SK-N-SH (cell line): ENCODE data around the gene CCDC88C. TPM values are rescaled to one million over a fixed set of nuclear protein-coding genes. Genes with fewer than 3 reads are reported as not detected.
A peak's percentile ranks its signal among the peaks of the same experiment; 100 is the strongest.

Experiments
- CTCF ChIA-PET: fragments of 300-600, 350-600 bp; formaldehyde crosslinking; extraction: SDS; loops from one replicate; lab custom pipeline; 2021; lab: Yijun Ruan, JAX
- POLR2A ChIA-PET: fragments of 350-600 bp; sonication (Branson Sonifier 250); formaldehyde crosslinking; extraction: SDS; loops from one replicate; lab custom pipeline; 2020; ENCODE audit warnings: antibody characterized with exemption, inconsistent platforms; lab: Yijun Ruan, JAX
- DNase-seq: peaks from one replicate; pipeline ENCODE4 v3.0.0; 2012
- H2AFZ ChIP-seq: fragments of 200-600 bp; sonication (generic); 2 replicates; pipeline ENCODE4 v1.8.1; 2016; ENCODE audit warnings: antibody characterized with exemption, mild to moderate bottlenecking, low read depth
- H3F3A ChIP-seq: fragments of 200-600 bp; sonication (generic); replicated peaks from 2 replicates; pipeline ENCODE3; 2016; ENCODE audit warnings: antibody characterized with exemption, mild to moderate bottlenecking; ENCODE audit not compliant: insufficient read depth
- H3K27ac ChIP-seq, 2 experiments: fragments of 200-500 bp in 1 of 2; fragments of 200-600 bp in 1 of 2; sonication (Bioruptor generic) in 1 of 2; sonication (generic), shearing (Covaris generic) in 1 of 2; 2 replicates each; pipeline versions ENCODE4 v1.5.1 to v1.6.1; 2014 to 2016; ENCODE audit warnings: low read depth in 2 of 2, inconsistent platforms in 1 of 2, low read length in 1 of 2, mild to moderate bottlenecking in 1 of 2, mixed read lengths in 1 of 2
- H3K27me3 ChIP-seq: fragments of 200-600 bp; sonication (generic), shearing (Covaris generic); 2 replicates; pipeline ENCODE4 v1.6.1; 2016; ENCODE audit warnings: mixed run types; ENCODE audit not compliant: insufficient read depth
- H3K36me3 ChIP-seq, 2 experiments: fragments of 200-500 bp in 1 of 2; fragments of 200-600 bp in 1 of 2; sonication (Bioruptor generic) in 1 of 2; sonication (generic) in 1 of 2; replicated peaks in 1 of 2; 2 replicates each; pipeline versions ENCODE3 to v1.5.1; 2014 to 2016; ENCODE audit warnings: low read length in 1 of 2, mild to moderate bottlenecking in 1 of 2; ENCODE audit not compliant: insufficient read depth in 2 of 2, control insufficient read depth in 1 of 2
- H3K4me1 ChIP-seq, 2 experiments: fragments of 200-500 bp in 1 of 2; fragments of 200-600 bp in 1 of 2; sonication (Bioruptor generic) in 1 of 2; sonication (generic), shearing (Covaris generic) in 1 of 2; 2 replicates each; pipeline versions ENCODE4 v1.5.1 to v1.6.1; 2014 to 2016; ENCODE audit warnings: low read depth in 1 of 2, low read length in 1 of 2, mixed run types in 1 of 2; ENCODE audit not compliant: insufficient read depth in 2 of 2, control insufficient read depth in 1 of 2
- H3K4me2 ChIP-seq: fragments of 200-600 bp; sonication (generic), shearing (Covaris generic); 2 replicates; pipeline ENCODE4 v1.6.1; 2017; ENCODE audit warnings: mixed run types
- H3K4me3 ChIP-seq, 2 experiments: fragments of 200-500 bp in 1 of 2; fragments of 200-600 bp in 1 of 2; sonication (Bioruptor generic) in 1 of 2; sonication (generic), shearing (Covaris generic) in 1 of 2; 2 replicates each; pipeline versions ENCODE4 v1.5.1 to v1.8.1; 2014 to 2016; ENCODE audit warnings: low read depth in 2 of 2, inconsistent platforms in 1 of 2, low read length in 1 of 2, mild to moderate bottlenecking in 1 of 2, mixed read lengths in 1 of 2, moderate library complexity in 1 of 2
- H3K79me2 ChIP-seq: fragments of 200-600 bp; sonication (generic); 2 replicates; pipeline ENCODE4 v1.8.1; 2017; ENCODE audit warnings: mild to moderate bottlenecking; ENCODE audit not compliant: insufficient read depth
- H3K9ac ChIP-seq: fragments of 200-600 bp; sonication (generic); 2 replicates; pipeline ENCODE4 v1.6.1; 2017; ENCODE audit warnings: mixed run types
- H3K9me2 ChIP-seq: fragments of 200-600 bp; sonication (generic); 2 replicates; pipeline ENCODE4 v1.6.1; 2017; ENCODE audit warnings: mixed run types
- H3K9me3 ChIP-seq: fragments of 200-600 bp; sonication (generic); 2 replicates; pipeline ENCODE4 v1.6.1; 2017; ENCODE audit warnings: mixed run types, mild to moderate bottlenecking, moderate library complexity
- H4K20me1 ChIP-seq: fragments of 200-600 bp; sonication (generic); 2 replicates; pipeline ENCODE4 v1.6.1; 2017; ENCODE audit warnings: mild to moderate bottlenecking, mixed run types; ENCODE audit not compliant: insufficient read depth
- CTCF ChIP-seq: fragments of 200-600 bp; sonication (generic); IDR thresholded peaks from 2 replicates; pipeline ENCODE4 v1.6.1; 2017; ENCODE audit warnings: antibody characterized with exemption, mild to moderate bottlenecking, moderate library complexity
- FOSL2 ChIP-seq: IDR thresholded peaks from 2 replicates; pipeline ENCODE4 v1.4.0; 2012; ENCODE audit warnings: low read depth, mild to moderate bottlenecking, moderate library complexity, borderline replicate concordance
- FOXJ3 ChIP-seq: sonication (generic); formaldehyde crosslinking; IDR thresholded peaks from 2 replicates; pipeline ENCODE4 v1.5.1; 2020; ENCODE audit warnings: mild to moderate bottlenecking, missing genetic modification reagents
- GABPA ChIP-seq: IDR thresholded peaks from 2 replicates; pipeline ENCODE4 v1.4.0; 2012; ENCODE audit warnings: low read depth, mild to moderate bottlenecking
- GATA2 ChIP-seq: sonication (generic); formaldehyde crosslinking; IDR thresholded peaks from 2 replicates; pipeline ENCODE4 v1.5.0; 2020; ENCODE audit warnings: mild to moderate bottlenecking, missing genetic modification reagents
- JUND ChIP-seq: IDR thresholded peaks from 2 replicates; pipeline ENCODE4 v1.4.0; 2012
- MEF2A ChIP-seq: IDR thresholded peaks from 2 replicates; pipeline ENCODE4 v1.4.0; 2012; ENCODE audit warnings: low read depth, borderline replicate concordance
- MXI1 ChIP-seq: IDR thresholded peaks from 2 replicates; pipeline ENCODE4 v1.6.1; 2012; ENCODE audit warnings: mild to moderate bottlenecking, low read depth, low read length, improper control_type of control experiment
- NRF1 ChIP-seq: IDR thresholded peaks from 2 replicates; pipeline ENCODE4 v1.6.1; 2012; ENCODE audit warnings: low read depth, mild to moderate bottlenecking, low read length
- RAD21 ChIP-seq: IDR thresholded peaks from 2 replicates; pipeline ENCODE4 v1.6.1; 2012; ENCODE audit warnings: mild to moderate bottlenecking, low read length
- RCOR1 ChIP-seq: fragments of 150-350 bp; IDR thresholded peaks from 2 replicates; pipeline ENCODE4 v1.6.1; 2017; ENCODE audit warnings: antibody characterized with exemption, low read length
- REST ChIP-seq: IDR thresholded peaks from 2 replicates; pipeline ENCODE4 v1.6.1; 2012; ENCODE audit warnings: mild to moderate bottlenecking, low read depth, low read length, moderate library complexity
- RFX5 ChIP-seq: IDR thresholded peaks from 2 replicates; pipeline ENCODE4 v1.6.1; 2012; ENCODE audit warnings: mild to moderate bottlenecking, improper control_type of control experiment, low read length
- RXRA ChIP-seq: IDR thresholded peaks from 2 replicates; pipeline ENCODE4 v1.4.0; 2012; ENCODE audit warnings: low read depth, mild to moderate bottlenecking, borderline replicate concordance
- SMC3 ChIP-seq: IDR thresholded peaks from 2 replicates; pipeline ENCODE4 v1.6.1; 2012; ENCODE audit warnings: low read depth, low read length, improper control_type of control experiment
- TCF12 ChIP-seq: IDR thresholded peaks from 2 replicates; pipeline ENCODE4 v1.4.0; 2012
- USF1 ChIP-seq: IDR thresholded peaks from 2 replicates; pipeline ENCODE4 v1.4.0; 2012; ENCODE audit warnings: low read depth, borderline replicate concordance
- YY1 ChIP-seq: IDR thresholded peaks from 2 replicates; pipeline ENCODE4 v1.4.0; 2012; ENCODE audit warnings: low read depth, mild to moderate bottlenecking
- ZBTB33 ChIP-seq: IDR thresholded peaks from 2 replicates; pipeline ENCODE4 v1.4.0; 2012; ENCODE audit warnings: low read depth, borderline replicate concordance
- WGBS: methylation state at CpG from one replicate; pipeline ENCODE4 v1.1.6; 2017; ENCODE audit warnings: low lambda C conversion rate; 5-methylcytosine and 5-hydroxymethylcytosine counted together
- polyA plus RNA-seq, 3 experiments: library from polyadenylated mRNA; depleted of rRNA; stranded (reverse); fragments of >200 nt; gene quantifications; 2 replicates each; pipeline ENCODE4 v1.2.3, GENCODE V29; 2012

CCDC88C gene
- polyA plus RNA-seq, 1 of the 3 experiments (the other 2 are of a cell fraction): 0.39 TPM

- no peaks in the 10 kb centered on the region for H3K36me3 ChIP-seq
- ChIA-PET CTCF (interaction anchor here (0.6 to 13.5 kb wide), 19 partner anchors 10 to 254 kb away, joined by 3 to 300 read pairs (median 4); no protein-coding TSS in a partner anchor), POLR2A (interaction anchor here (1.0 kb wide), 2 partner anchors 91 to 94 kb away, joined by 3 read pairs; partner anchors contain the start of gene PPP4R3A)
- H3K79me2 ChIP-seq: no peaks in the 10 kb centered on the region
- H3K4me3 ChIP-seq: peak overlapping the region in 1 of 2 experiments; percentile 58; a peak in 1 of 4 replicates
- peaks cover 15% of the 10 kb centered on the region for H3K27me3 ChIP-seq
- no peak for DNase-seq
- H2AFZ ChIP-seq: peak overlapping the region; percentile 76; the same call in 1 of the 2 replicates
- H3K4me2 ChIP-seq: peak overlapping the region; percentile 67
- no peaks in the 10 kb centered on the region for H3K9me3 ChIP-seq
- H3K9me2 ChIP-seq: no peaks in the 10 kb centered on the region
- H3K9ac ChIP-seq: no peak overlapping the region
- H4K20me1 ChIP-seq: no peaks in the 10 kb centered on the region
- H3F3A ChIP-seq: peaks cover 3% of the 10 kb centered on the region
- peaks cover 0 to 20% of the 10 kb centered on the region in 2 experiments; a peak in 2 of 4 replicates for H3K4me1 ChIP-seq
- H3K27ac ChIP-seq: no peak overlapping the region
- WGBS: 60% methylated on average over 12 of the region's 12 CpGs
- no peak for TF ChIP-seq GABPA
- no peak for TF ChIP-seq CTCF
- no peak for TF ChIP-seq YY1
- TF ChIP-seq FOXJ3 (CRISPR knock-in tag): no peak
Observed at GRCh38 chr14:91419044-91419397, 1.4 kb upstream of the CCDC88C start.

GRCh38 chr14:91418387-91419043 is 895 bp upstream of the CCDC88C start:
- CTCF ChIA-PET: interaction anchor here (0.7 to 13.5 kb wide), 29 partner anchors 10 to 358 kb away, joined by 3 to 300 read pairs (median 4); partner anchors contain the start of gene RPS6KA5
- peak overlapping the region; percentile 76 for H2AFZ ChIP-seq
- TF ChIP-seq ZBTB33 (no peak), REST (no peak), USF1 (no peak), GABPA (no peak), FOSL2 (no peak), GATA2 (CRISPR knock-in tag) (0 out of 2 replicates have a peak, but pooled peaks have one; percentile 10), MXI1 (0 out of 2 replicates have a peak, but pooled peaks have one; percentile 15), YY1 (0 out of 2 replicates have a peak, but pooled peaks have one; percentile 18), RAD21 (peak; percentile 91), SMC3 (peak; percentile 89), RFX5 (no peak), JUND (no peak), MEF2A (no peak), NRF1 (no peak), RXRA (no peak), RCOR1 (peak; percentile 67), TCF12 (no peak)

More at GRCh38 chr14:91418387-91419043, 895 bp upstream of the CCDC88C start:
- 5% methylated on average over 21 of the region's 42 CpGs for WGBS
- POLR2A ChIA-PET: interaction anchor here (1.0 to 1.6 kb wide), 3 partner anchors 40 to 94 kb away, joined by 3 to 5 read pairs (median 3); partner anchors contain the start of gene PPP4R3A
- H3K79me2 ChIP-seq: no peaks in the 10 kb centered on the region
- no peaks in the 10 kb centered on the region for H3K9me2 ChIP-seq
- H3K9me3 ChIP-seq: no peaks in the 10 kb centered on the region
- peak overlapping the region; percentile 52 to 58 for H3K4me3 ChIP-seq
- H3K36me3 ChIP-seq: no peaks in the 10 kb centered on the region
- no peaks in the 10 kb centered on the region for H4K20me1 ChIP-seq
- peak overlapping the region; percentile 67 for H3K4me2 ChIP-seq
- no peak overlapping the region for H3K27ac ChIP-seq
- H3K9ac ChIP-seq: no peak overlapping the region
- peak; percentile 78 for DNase-seq
- peaks cover 15% of the 10 kb centered on the region for H3K27me3 ChIP-seq
- peaks cover 0 to 22% of the 10 kb centered on the region in 2 experiments; a peak in 2 of 4 replicates for H3K4me1 ChIP-seq
- H3F3A ChIP-seq: peaks cover 3% of the 10 kb centered on the region
